Measurements from ENCODE around the gene PDE6D.

Gene PDE6D

DNA sequence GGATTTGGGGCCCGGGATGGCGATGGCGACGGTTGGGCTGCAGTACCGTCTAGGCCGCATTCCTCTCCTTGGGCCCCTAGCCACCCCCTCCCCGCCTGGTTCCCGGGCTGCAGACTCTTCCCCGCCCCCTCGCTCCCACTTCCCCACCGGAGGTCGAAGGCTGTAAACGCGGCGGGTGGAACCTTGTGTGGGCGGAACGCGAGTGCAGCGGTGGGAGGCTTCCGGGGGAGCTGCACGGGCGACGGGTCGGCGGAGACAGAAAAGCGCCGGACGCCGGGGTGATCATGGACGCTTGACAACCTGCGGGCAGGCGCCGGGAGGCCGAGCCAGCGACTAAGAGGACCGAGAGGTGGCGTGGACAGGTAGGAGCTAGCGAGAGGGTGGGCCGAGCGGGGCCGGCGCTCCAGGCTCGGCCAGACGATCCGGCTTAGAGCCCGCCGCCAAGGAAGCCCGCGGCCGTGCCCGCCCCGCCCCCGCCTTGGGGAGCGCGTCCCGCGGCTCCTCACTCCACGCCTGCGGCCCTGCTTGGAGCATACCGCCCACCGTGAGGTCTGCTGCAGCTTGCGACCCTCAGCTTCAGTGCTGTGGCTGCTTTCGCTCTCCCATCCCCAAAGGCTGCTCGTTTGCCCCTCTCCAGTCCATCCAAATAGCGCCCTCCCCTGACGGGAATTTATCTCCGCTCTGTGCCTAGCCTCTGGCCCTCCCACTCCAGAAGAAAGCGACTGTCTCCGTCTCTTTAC, 5.3 kb upstream of the PDE6D start, which contains the start of gene COPS7B (continued):
- no peak for TF ChIP-seq HOXA7 (CRISPR knock-in tag; IDR thresholded peaks at IDR 0.05; ENCODE audit: borderline replicate concordance)
- peak; percentile 92 for TF ChIP-seq ZNF391 (tag by site-specific recombination; IDR thresholded peaks at IDR 0.05; ENCODE audit: borderline replicate concordance, low read depth)
- TF ChIP-seq ZNF521 (tag by site-specific recombination; IDR thresholded peaks at IDR 0.05), result no peak
- TF ChIP-seq ZNF791 (tag by site-specific recombination; IDR thresholded peaks at IDR 0.05), result no peak
- TF ChIP-seq KLF1 (tag by site-specific recombination; IDR thresholded peaks at IDR 0.05), result no peak
- TF ChIP-seq, protein P1, sequence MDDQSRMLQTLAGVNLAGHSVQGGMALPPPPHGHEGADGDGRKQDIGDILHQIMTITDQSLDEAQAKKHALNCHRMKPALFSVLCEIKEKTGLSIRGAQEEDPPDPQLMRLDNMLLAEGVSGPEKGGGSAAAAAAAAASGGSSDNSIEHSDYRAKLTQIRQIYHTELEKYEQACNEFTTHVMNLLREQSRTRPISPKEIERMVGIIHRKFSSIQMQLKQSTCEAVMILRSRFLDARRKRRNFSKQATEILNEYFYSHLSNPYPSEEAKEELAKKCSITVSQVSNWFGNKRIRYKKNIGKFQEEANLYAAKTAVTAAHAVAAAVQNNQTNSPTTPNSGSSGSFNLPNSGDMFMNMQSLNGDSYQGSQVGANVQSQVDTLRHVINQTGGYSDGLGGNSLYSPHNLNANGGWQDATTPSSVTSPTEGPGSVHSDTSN (CRISPR knock-in tag; IDR thresholded peaks at IDR 0.05), result peak; percentile 93
- TF ChIP-seq, protein P2, sequence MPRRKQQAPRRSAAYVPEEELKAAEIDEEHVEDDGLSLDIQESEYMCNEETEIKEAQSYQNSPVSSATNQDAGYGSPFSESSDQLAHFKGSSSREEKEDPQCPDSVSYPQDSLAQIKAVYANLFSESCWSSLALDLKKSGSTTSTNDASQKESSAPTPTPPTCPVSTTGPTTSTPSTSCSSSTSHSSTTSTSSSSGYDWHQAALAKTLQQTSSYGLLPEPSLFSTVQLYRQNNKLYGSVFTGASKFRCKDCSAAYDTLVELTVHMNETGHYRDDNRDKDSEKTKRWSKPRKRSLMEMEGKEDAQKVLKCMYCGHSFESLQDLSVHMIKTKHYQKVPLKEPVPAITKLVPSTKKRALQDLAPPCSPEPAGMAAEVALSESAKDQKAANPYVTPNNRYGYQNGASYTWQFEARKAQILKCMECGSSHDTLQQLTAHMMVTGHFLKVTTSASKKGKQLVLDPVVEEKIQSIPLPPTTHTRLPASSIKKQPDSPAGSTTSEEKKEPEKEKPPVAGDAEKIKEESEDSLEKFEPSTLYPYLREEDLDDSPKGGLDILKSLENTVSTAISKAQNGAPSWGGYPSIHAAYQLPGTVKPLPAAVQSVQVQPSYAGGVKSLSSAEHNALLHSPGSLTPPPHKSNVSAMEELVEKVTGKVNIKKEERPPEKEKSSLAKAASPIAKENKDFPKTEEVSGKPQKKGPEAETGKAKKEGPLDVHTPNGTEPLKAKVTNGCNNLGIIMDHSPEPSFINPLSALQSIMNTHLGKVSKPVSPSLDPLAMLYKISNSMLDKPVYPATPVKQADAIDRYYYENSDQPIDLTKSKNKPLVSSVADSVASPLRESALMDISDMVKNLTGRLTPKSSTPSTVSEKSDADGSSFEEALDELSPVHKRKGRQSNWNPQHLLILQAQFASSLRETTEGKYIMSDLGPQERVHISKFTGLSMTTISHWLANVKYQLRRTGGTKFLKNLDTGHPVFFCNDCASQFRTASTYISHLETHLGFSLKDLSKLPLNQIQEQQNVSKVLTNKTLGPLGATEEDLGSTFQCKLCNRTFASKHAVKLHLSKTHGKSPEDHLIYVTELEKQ (tag by site-specific recombination; IDR thresholded peaks at IDR 0.05; ENCODE audit: borderline replicate concordance), result peak; percentile 72; the same call in 1 of the 2 replicates
- TF ChIP-seq ZNF394 (tag by site-specific recombination; IDR thresholded peaks at IDR 0.05; ENCODE audit: borderline replicate concordance), result peak; percentile 76
- peak; percentile 87 for TF ChIP-seq KLF8 (tag by site-specific recombination; IDR thresholded peaks at IDR 0.05)
- TF ChIP-seq ZNF302 (tag by site-specific recombination; IDR thresholded peaks at IDR 0.05; ENCODE audit: low read depth), result no peak
- no peak for TF ChIP-seq ZNF658 (tag by site-specific recombination; IDR thresholded peaks at IDR 0.05)
- no peak for TF ChIP-seq ZNF292 (tag by site-specific recombination; IDR thresholded peaks at IDR 0.05; ENCODE audit: borderline replicate concordance, low read depth)
- peak; percentile 84 for TF ChIP-seq SP2 (tag by site-specific recombination; IDR thresholded peaks at IDR 0.05)
- TF ChIP-seq, protein P3, sequence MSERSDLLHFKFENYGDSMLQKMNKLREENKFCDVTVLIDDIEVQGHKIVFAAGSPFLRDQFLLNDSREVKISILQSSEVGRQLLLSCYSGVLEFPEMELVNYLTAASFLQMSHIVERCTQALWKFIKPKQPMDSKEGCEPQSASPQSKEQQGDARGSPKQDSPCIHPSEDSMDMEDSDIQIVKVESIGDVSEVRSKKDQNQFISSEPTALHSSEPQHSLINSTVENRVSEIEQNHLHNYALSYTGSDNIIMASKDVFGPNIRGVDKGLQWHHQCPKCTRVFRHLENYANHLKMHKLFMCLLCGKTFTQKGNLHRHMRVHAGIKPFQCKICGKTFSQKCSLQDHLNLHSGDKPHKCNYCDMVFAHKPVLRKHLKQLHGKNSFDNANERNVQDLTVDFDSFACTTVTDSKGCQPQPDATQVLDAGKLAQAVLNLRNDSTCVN (tag by site-specific recombination; optimal IDR thresholded peaks at IDR 0.05), result peak; percentile 70
- TF ChIP-seq, protein P4, sequence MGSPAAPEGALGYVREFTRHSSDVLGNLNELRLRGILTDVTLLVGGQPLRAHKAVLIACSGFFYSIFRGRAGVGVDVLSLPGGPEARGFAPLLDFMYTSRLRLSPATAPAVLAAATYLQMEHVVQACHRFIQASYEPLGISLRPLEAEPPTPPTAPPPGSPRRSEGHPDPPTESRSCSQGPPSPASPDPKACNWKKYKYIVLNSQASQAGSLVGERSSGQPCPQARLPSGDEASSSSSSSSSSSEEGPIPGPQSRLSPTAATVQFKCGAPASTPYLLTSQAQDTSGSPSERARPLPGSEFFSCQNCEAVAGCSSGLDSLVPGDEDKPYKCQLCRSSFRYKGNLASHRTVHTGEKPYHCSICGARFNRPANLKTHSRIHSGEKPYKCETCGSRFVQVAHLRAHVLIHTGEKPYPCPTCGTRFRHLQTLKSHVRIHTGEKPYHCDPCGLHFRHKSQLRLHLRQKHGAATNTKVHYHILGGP (tag by site-specific recombination; IDR thresholded peaks at IDR 0.05), result no peak
- TF ChIP-seq ZNF555 (tag by site-specific recombination; conservative IDR thresholded peaks at IDR 0.05), result no peak
- TF ChIP-seq, protein P5, sequence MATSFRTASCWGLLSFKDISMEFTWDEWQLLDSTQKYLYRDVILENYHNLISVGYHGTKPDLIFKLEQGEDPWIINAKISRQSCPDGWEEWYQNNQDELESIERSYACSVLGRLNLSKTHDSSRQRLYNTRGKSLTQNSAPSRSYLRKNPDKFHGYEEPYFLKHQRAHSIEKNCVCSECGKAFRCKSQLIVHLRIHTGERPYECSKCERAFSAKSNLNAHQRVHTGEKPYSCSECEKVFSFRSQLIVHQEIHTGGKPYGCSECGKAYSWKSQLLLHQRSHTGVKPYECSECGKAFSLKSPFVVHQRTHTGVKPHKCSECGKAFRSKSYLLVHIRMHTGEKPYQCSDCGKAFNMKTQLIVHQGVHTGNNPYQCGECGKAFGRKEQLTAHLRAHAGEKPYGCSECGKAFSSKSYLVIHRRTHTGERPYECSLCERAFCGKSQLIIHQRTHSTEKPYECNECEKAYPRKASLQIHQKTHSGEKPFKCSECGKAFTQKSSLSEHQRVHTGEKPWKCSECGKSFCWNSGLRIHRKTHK (tag by site-specific recombination; IDR thresholded peaks at IDR 0.05), result no peak
- peak; percentile 92 for TF ChIP-seq ZSCAN30 (tag by site-specific recombination; IDR thresholded peaks at IDR 0.05)
- peak; percentile 69 for TF ChIP-seq ZNF146 (tag by site-specific recombination; IDR thresholded peaks at IDR 0.05)
- no peak for TF ChIP-seq ZBTB7A (tag by site-specific recombination; IDR thresholded peaks at IDR 0.05; ENCODE audit: low read depth)
- no peak for TF ChIP-seq ZNF19 (tag by site-specific recombination; IDR thresholded peaks at IDR 0.05; ENCODE audit: low read depth)
- peak; percentile 86 for TF ChIP-seq ZNF501 (tag by site-specific recombination; IDR thresholded peaks at IDR 0.05)
- TF ChIP-seq ZNF324 (tag by site-specific recombination; IDR thresholded peaks at IDR 0.05), result peak; percentile 99
- TF ChIP-seq, protein P6, sequence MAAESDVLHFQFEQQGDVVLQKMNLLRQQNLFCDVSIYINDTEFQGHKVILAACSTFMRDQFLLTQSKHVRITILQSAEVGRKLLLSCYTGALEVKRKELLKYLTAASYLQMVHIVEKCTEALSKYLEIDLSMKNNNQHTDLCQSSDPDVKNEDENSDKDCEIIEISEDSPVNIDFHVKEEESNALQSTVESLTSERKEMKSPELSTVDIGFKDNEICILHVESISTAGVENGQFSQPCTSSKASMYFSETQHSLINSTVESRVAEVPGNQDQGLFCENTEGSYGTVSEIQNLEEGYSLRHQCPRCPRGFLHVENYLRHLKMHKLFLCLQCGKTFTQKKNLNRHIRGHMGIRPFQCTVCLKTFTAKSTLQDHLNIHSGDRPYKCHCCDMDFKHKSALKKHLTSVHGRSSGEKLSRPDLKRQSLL (tag by site-specific recombination; IDR thresholded peaks at IDR 0.05), result peak; percentile 62; the same call in 1 of the 2 replicates
- no peak for TF ChIP-seq ZNF776 (tag by site-specific recombination; IDR thresholded peaks at IDR 0.05; ENCODE audit: borderline replicate concordance)
- TF ChIP-seq ZNF423 (tag by site-specific recombination; IDR thresholded peaks at IDR 0.05), result peak; percentile 55; the same call in 1 of the 2 replicates
- TF ChIP-seq ZBTB20 (tag by site-specific recombination; IDR thresholded peaks at IDR 0.05), result peak; percentile 95
- TF ChIP-seq, protein P7, sequence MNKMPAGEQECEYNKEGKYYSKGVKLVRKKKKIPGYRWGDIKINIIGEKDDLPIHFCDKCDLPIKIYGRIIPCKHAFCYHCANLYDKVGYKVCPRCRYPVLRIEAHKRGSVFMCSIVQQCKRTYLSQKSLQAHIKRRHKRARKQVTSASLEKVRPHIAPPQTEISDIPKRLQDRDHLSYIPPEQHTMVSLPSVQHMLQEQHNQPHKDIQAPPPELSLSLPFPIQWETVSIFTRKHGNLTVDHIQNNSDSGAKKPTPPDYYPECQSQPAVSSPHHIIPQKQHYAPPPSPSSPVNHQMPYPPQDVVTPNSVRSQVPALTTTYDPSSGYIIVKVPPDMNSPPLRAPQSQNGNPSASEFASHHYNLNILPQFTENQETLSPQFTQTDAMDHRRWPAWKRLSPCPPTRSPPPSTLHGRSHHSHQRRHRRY (tag by site-specific recombination; IDR thresholded peaks at IDR 0.05), result peak; percentile 81; the same call in 1 of the 2 replicates

Data from HEK293 (cell line).